ENCODE data around the gene PIBF1.

PIBF1 gene

GRCh38 chr13:73001971-73002370 lies 220.0 kb downstream of the PIBF1 start:
- no peak for DNase-seq (ENCODE audit: low read depth, low spot score)
- no peak overlapping the region for H3K4me3 ChIP-seq (ENCODE audit: insufficient read length, low read depth)
- TF ChIP-seq YY1 (IDR thresholded peaks at IDR 0.05; ENCODE audit: insufficient read depth, insufficient read length) (no peak), ZNF274 (IDR thresholded peaks at IDR 0.05; ENCODE audit: low read depth, low read length) (no peak), SUZ12 (IDR thresholded peaks at IDR 0.05; ENCODE audit: extremely low read depth, insufficient read depth, insufficient read length) (no peak)

GRCh38 chr13:73011751-73012150 lies 229.8 kb downstream of the PIBF1 start:
- no peak overlapping the region for H3K4me3 ChIP-seq (ENCODE audit: insufficient read length, low read depth)
- TF ChIP-seq SUZ12 (IDR thresholded peaks at IDR 0.05; ENCODE audit: extremely low read depth, insufficient read depth, insufficient read length) (no peak), ZNF274 (IDR thresholded peaks at IDR 0.05; ENCODE audit: low read depth, low read length) (no peak), YY1 (IDR thresholded peaks at IDR 0.05; ENCODE audit: insufficient read depth, insufficient read length) (no peak)
- no peak for DNase-seq (ENCODE audit: low read depth, low spot score)
- H3K36me3 ChIP-seq (ENCODE audit: insufficient read depth, insufficient read length, low read length), result no peaks in the 10 kb centered on the region
- H3K9me3 ChIP-seq (ENCODE audit: insufficient read depth, low read length), result no peaks in the 10 kb centered on the region
- H3K4me1 ChIP-seq (ENCODE audit: insufficient read depth, insufficient read length), result no peaks in the 10 kb centered on the region
- H3K27me3 ChIP-seq (ENCODE audit: insufficient read depth, insufficient read length), result no peaks in the 10 kb centered on the region
- H3K9ac ChIP-seq (ENCODE audit: insufficient read length, low read depth), result no peak overlapping the region

More at GRCh38 chr13:73001971-73002370, 220.0 kb downstream of the PIBF1 start:
- Histone ChIP-seq H3K4me1 (ENCODE audit: insufficient read depth, insufficient read length) (no peaks in the 10 kb centered on the region), H3K9ac (ENCODE audit: insufficient read length, low read depth) (no peak overlapping the region), H3K27me3 (ENCODE audit: insufficient read depth, insufficient read length) (no peaks in the 10 kb centered on the region), H3K36me3 (ENCODE audit: insufficient read depth, insufficient read length, low read length) (no peaks in the 10 kb centered on the region), H3K9me3 (ENCODE audit: insufficient read depth, low read length) (no peaks in the 10 kb centered on the region)

- H3K4me1 ChIP-seq (ENCODE audit: insufficient read depth, insufficient read length), result no peaks in the 10 kb centered on the region
- H3K27me3 ChIP-seq (ENCODE audit: insufficient read depth, insufficient read length), result no peaks in the 10 kb centered on the region
- H3K4me3 ChIP-seq (ENCODE audit: insufficient read length, low read depth), result no peak overlapping the region
- no peak overlapping the region for H3K9ac ChIP-seq (ENCODE audit: insufficient read length, low read depth)
- no peaks in the 10 kb centered on the region for H3K9me3 ChIP-seq (ENCODE audit: insufficient read depth, low read length)
- no peak for TF ChIP-seq ZNF274 (IDR thresholded peaks at IDR 0.05; ENCODE audit: low read depth, low read length)
- no peak for TF ChIP-seq YY1 (IDR thresholded peaks at IDR 0.05; ENCODE audit: insufficient read depth, insufficient read length)
- TF ChIP-seq SUZ12 (IDR thresholded peaks at IDR 0.05; ENCODE audit: extremely low read depth, insufficient read depth, insufficient read length), result no peak
- DNase-seq (ENCODE audit: low read depth, low spot score), result no peak
- no peaks in the 10 kb centered on the region for H3K36me3 ChIP-seq (ENCODE audit: insufficient read depth, insufficient read length, low read length)
Observed at GRCh38 chr13:73015805-73016204, 233.9 kb downstream of the PIBF1 start.

- H3K4me3 ChIP-seq (ENCODE audit: insufficient read length, low read depth), result no peak overlapping the region
- no peak for DNase-seq (ENCODE audit: low read depth, low spot score)
- TF ChIP-seq YY1 (IDR thresholded peaks at IDR 0.05; ENCODE audit: insufficient read depth, insufficient read length) (no peak), ZNF274 (IDR thresholded peaks at IDR 0.05; ENCODE audit: low read depth, low read length) (no peak), SUZ12 (IDR thresholded peaks at IDR 0.05; ENCODE audit: extremely low read depth, insufficient read depth, insufficient read length) (no peak)
Observed at GRCh38 chr13:73018336-73018735, 236.4 kb downstream of the PIBF1 start.

GRCh38 chr13:73025217-73026012 lies 243.5 kb downstream of the PIBF1 start:
- H3K4me3 ChIP-seq (ENCODE audit: insufficient read length, low read depth), result no peak overlapping the region
- H3K36me3 ChIP-seq (ENCODE audit: insufficient read depth, insufficient read length, low read length), result no peaks in the 10 kb centered on the region
- DNase-seq (ENCODE audit: low read depth, low spot score), result no peak
- no peak for TF ChIP-seq ZNF274 (IDR thresholded peaks at IDR 0.05; ENCODE audit: low read depth, low read length)
- TF ChIP-seq YY1 (IDR thresholded peaks at IDR 0.05; ENCODE audit: insufficient read depth, insufficient read length), result no peak
- no peak for TF ChIP-seq SUZ12 (IDR thresholded peaks at IDR 0.05; ENCODE audit: extremely low read depth, insufficient read depth, insufficient read length)
- H3K4me1 ChIP-seq (ENCODE audit: insufficient read depth, insufficient read length), result no peaks in the 10 kb centered on the region
- no peaks in the 10 kb centered on the region for H3K27me3 ChIP-seq (ENCODE audit: insufficient read depth, insufficient read length)
- H3K9ac ChIP-seq (ENCODE audit: insufficient read length, low read depth), result no peak overlapping the region
- no peaks in the 10 kb centered on the region for H3K9me3 ChIP-seq (ENCODE audit: insufficient read depth, low read length)

More at GRCh38 chr13:73018336-73018735, 236.4 kb downstream of the PIBF1 start:
- no peaks in the 10 kb centered on the region for H3K9me3 ChIP-seq (ENCODE audit: insufficient read depth, low read length)
- H3K36me3 ChIP-seq (ENCODE audit: insufficient read depth, insufficient read length, low read length), result no peaks in the 10 kb centered on the region
- H3K4me1 ChIP-seq (ENCODE audit: insufficient read depth, insufficient read length), result no peaks in the 10 kb centered on the region
- H3K9ac ChIP-seq (ENCODE audit: insufficient read length, low read depth), result no peak overlapping the region
- no peaks in the 10 kb centered on the region for H3K27me3 ChIP-seq (ENCODE audit: insufficient read depth, insufficient read length)

GRCh38 chr13:73034901-73035300 lies 253.0 kb downstream of the PIBF1 start:
- Histone ChIP-seq H3K4me3 (ENCODE audit: insufficient read length, low read depth) (no peak overlapping the region), H3K36me3 (ENCODE audit: insufficient read depth, insufficient read length, low read length) (no peaks in the 10 kb centered on the region), H3K4me1 (ENCODE audit: insufficient read depth, insufficient read length) (no peaks in the 10 kb centered on the region), H3K9ac (ENCODE audit: insufficient read length, low read depth) (no peak overlapping the region), H3K9me3 (ENCODE audit: insufficient read depth, low read length) (no peaks in the 10 kb centered on the region), H3K27me3 (ENCODE audit: insufficient read depth, insufficient read length) (no peaks in the 10 kb centered on the region)
- TF ChIP-seq SUZ12 (IDR thresholded peaks at IDR 0.05; ENCODE audit: extremely low read depth, insufficient read depth, insufficient read length) (no peak), ZNF274 (IDR thresholded peaks at IDR 0.05; ENCODE audit: low read depth, low read length) (no peak), YY1 (IDR thresholded peaks at IDR 0.05; ENCODE audit: insufficient read depth, insufficient read length) (no peak)
- DNase-seq (ENCODE audit: low read depth, low spot score), result no peak

GRCh38 chr13:73035660-73036059 lies 253.7 kb downstream of the PIBF1 start:
- Histone ChIP-seq H3K9ac (ENCODE audit: insufficient read length, low read depth) (no peak overlapping the region), H3K4me1 (ENCODE audit: insufficient read depth, insufficient read length) (no peaks in the 10 kb centered on the region), H3K4me3 (ENCODE audit: insufficient read length, low read depth) (no peak overlapping the region), H3K27me3 (ENCODE audit: insufficient read depth, insufficient read length) (no peaks in the 10 kb centered on the region), H3K9me3 (ENCODE audit: insufficient read depth, low read length) (no peaks in the 10 kb centered on the region), H3K36me3 (ENCODE audit: insufficient read depth, insufficient read length, low read length) (no peaks in the 10 kb centered on the region)
- TF ChIP-seq ZNF274 (IDR thresholded peaks at IDR 0.05; ENCODE audit: low read depth, low read length) (no peak), SUZ12 (IDR thresholded peaks at IDR 0.05; ENCODE audit: extremely low read depth, insufficient read depth, insufficient read length) (no peak), YY1 (IDR thresholded peaks at IDR 0.05; ENCODE audit: insufficient read depth, insufficient read length) (no peak)
- no peak for DNase-seq (ENCODE audit: low read depth, low spot score)
